Measurements from ENCODE around the gene DDX6. TPM values are rescaled to one million over a fixed set of nuclear protein-coding genes. Genes with fewer than 3 reads are reported as not detected.
"Not testable (repeated sequence)": the region's sequence is repeated elsewhere in the genome, so short reads cannot be mapped to it uniquely, and the experiment has no call there.

DDX6 gene
- total RNA-seq, 2 donors from 2014 or later, result 218 to 290 TPM

DNA sequence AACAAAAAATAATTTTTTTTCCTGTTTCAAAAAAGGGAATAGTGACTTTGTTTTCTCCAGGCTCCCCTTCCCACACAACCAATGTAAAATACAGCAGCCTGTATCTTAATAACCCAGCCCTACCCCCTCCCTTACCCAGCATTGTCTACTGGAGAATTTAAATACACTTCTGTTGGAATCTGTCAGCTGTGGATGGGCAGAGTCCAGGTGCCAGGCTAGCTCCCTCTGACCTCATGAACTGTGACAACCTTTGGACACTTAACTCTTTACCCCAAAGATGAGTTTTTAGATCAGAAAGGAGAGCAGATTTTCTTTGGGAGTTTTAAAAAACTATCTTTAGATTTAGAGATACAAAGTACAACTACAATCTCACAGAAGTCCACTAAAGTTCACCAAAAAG lies 42.9 kb downstream of the DDX6 start:
- Mint-ChIP-seq H3K4me3 (no peak overlapping the region), H3K36me3 (ENCODE audit: low read depth) (peaks cover 2% of the 10 kb centered on the region), H3K27me3 (no peaks in the 10 kb centered on the region), H3K27ac (no peak overlapping the region), H3K4me1 (no peaks in the 10 kb centered on the region)
- H3K9me3 ChIP-seq (ENCODE audit: control insufficient read depth, low read length, poor library complexity, severe bottlenecking), result no peaks in the 10 kb centered on the region
- DNase-seq (no peak), ATAC-seq (no peak)

DNA sequence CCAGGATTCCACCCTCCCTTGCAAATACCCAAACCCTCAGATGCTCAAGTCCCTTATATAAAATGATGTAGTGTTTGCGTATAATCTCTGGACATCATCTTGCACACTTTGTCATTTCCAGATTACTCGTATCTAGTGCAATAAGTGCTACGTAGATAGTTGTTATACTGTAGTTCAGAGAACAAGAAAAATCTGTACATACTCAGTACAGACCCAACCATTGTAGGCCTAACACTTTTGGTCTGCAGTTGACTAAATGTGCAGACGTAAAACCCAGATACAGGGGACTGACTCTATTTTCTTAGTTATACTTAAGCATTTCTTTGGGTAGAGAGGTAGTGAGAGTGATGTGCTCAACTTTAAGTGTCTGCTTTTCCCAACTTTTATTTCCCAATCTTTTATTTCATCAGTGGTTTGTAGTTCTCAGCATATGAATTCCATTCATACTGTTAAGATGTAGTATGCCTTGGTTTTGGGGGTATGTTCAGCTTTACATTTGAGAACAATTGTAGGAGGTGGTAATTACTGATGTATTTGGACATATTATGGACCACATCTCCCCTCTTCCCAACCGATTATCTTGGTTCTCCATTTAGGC lies 43.9 kb downstream of the DDX6 start:
- Mint-ChIP-seq H3K36me3 (ENCODE audit: low read depth) (peaks cover 2% of the 10 kb centered on the region), H3K27me3 (no peaks in the 10 kb centered on the region), H3K27ac (peak overlapping the region; percentile 8), H3K4me3 (no peak overlapping the region), H3K4me1 (no peaks in the 10 kb centered on the region)
- ATAC-seq (no peak), DNase-seq (no peak)
- no peaks in the 10 kb centered on the region for H3K9me3 ChIP-seq (ENCODE audit: control insufficient read depth, low read length, poor library complexity, severe bottlenecking)

GRCh38 chr11:118744046-118744445 lies 46.9 kb downstream of the DDX6 start:
- Mint-ChIP-seq H3K36me3 (ENCODE audit: low read depth) (no peaks in the 10 kb centered on the region), H3K4me3 (no peak overlapping the region), H3K27me3 (no peaks in the 10 kb centered on the region), H3K27ac (no peak overlapping the region), H3K4me1 (peaks cover 2% of the 10 kb centered on the region)
- ATAC-seq (no peak), DNase-seq (no peak)
- H3K9me3 ChIP-seq (ENCODE audit: control insufficient read depth, low read length, poor library complexity, severe bottlenecking), result no peaks in the 10 kb centered on the region

GRCh38 chr11:118742304-118742703 lies 48.7 kb downstream of the DDX6 start:
- Mint-ChIP-seq H3K36me3 (ENCODE audit: low read depth) (no peaks in the 10 kb centered on the region), H3K4me3 (no peak overlapping the region), H3K4me1 (peaks cover 2% of the 10 kb centered on the region), H3K27me3 (no peaks in the 10 kb centered on the region), H3K27ac (no peak overlapping the region)
- no peaks in the 10 kb centered on the region for H3K9me3 ChIP-seq (ENCODE audit: control insufficient read depth, low read length, poor library complexity, severe bottlenecking)
- ATAC-seq (no peak), DNase-seq (no peak)

DNA sequence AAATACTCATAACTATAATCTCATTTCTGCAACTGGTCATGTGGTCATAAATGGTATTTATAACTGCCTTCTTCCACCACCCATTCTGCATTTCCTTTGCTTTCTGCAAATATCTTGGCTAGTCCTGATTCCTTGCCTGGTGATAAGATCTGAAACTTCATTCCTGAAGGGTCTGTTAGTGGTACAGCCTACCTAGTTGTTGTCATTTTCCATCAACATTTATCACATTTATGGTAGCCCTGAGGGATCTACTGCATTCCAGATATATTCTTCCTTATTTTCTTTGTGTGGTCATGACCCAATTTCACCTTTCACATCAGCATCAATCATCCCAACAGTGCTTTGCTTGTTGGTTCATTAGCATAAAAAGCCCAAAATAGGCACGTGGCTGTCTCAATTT lies 50.1 kb downstream of the DDX6 start:
- Mint-ChIP-seq H3K27ac (no peak overlapping the region), H3K4me3 (no peak overlapping the region), H3K4me1 (peaks cover 2% of the 10 kb centered on the region), H3K27me3 (no peaks in the 10 kb centered on the region), H3K36me3 (ENCODE audit: low read depth) (no peaks in the 10 kb centered on the region)
- DNase-seq (no peak), ATAC-seq (no peak)
- no peaks in the 10 kb centered on the region for H3K9me3 ChIP-seq (ENCODE audit: control insufficient read depth, low read length, poor library complexity, severe bottlenecking)

- no peaks in the 10 kb centered on the region for H3K9me3 ChIP-seq (ENCODE audit: control insufficient read depth, low read length, poor library complexity, severe bottlenecking)
- Mint-ChIP-seq H3K27me3 (peaks cover 13% of the 10 kb centered on the region), H3K4me3 (no peak overlapping the region), H3K36me3 (ENCODE audit: low read depth) (peaks cover 6% of the 10 kb centered on the region), H3K4me1 (peaks cover 3% of the 10 kb centered on the region), H3K27ac (no peak overlapping the region)
- DNase-seq (no peak), ATAC-seq (no peak)
These were observed 55.8 kb downstream of the DDX6 start for GRCh38 chr11:118735203-118735602.

DNA sequence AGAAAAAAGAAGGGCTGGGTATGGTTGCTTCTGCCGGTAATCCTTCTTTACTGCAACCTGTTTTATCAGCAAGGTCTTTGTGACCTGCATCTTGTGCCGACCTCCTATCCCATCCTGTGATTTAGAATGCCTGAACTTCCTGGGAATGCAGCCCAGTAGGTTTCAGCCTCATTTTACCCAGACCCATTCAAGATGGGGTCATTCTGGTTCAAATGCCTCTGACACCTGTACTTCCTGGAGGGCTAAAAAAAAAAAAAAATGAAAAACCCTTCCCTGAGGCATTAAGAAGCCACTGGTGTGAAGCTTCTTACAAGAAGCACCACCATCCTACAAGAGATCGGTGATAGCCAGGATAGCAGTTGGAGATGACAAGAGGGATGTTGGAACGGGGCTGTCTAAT lies 56.9 kb downstream of the DDX6 start:
- Mint-ChIP-seq H3K27ac (no peak overlapping the region), H3K27me3 (peaks cover 18% of the 10 kb centered on the region), H3K36me3 (ENCODE audit: low read depth) (peaks cover 8% of the 10 kb centered on the region), H3K4me3 (no peak overlapping the region), H3K4me1 (peaks cover 6% of the 10 kb centered on the region)
- H3K9me3 ChIP-seq (ENCODE audit: control insufficient read depth, low read length, poor library complexity, severe bottlenecking), result no peaks in the 10 kb centered on the region
- DNase-seq (no peak), ATAC-seq (no peak)

GRCh38 chr11:118729753-118730152 lies 61.2 kb downstream of the DDX6 start:
- H3K27me3 Mint-ChIP-seq, result peaks cover 30% of the 10 kb centered on the region
- H3K36me3 Mint-ChIP-seq (ENCODE audit: low read depth); H3K4me1 Mint-ChIP-seq; ATAC-seq; H3K9me3 ChIP-seq (ENCODE audit: control insufficient read depth, low read length, poor library complexity, severe bottlenecking); DNase-seq; H3K4me3 Mint-ChIP-seq; H3K27ac Mint-ChIP-seq: not testable (repeated sequence)

GRCh38 chr11:118728112-118728511 lies 62.9 kb downstream of the DDX6 start:
- not testable (repeated sequence) for H3K9me3 ChIP-seq (ENCODE audit: control insufficient read depth, low read length, poor library complexity, severe bottlenecking); H3K4me1 Mint-ChIP-seq; H3K4me3 Mint-ChIP-seq; ATAC-seq; H3K36me3 Mint-ChIP-seq (ENCODE audit: low read depth); H3K27ac Mint-ChIP-seq; DNase-seq
- H3K27me3 Mint-ChIP-seq, result peaks cover 30% of the 10 kb centered on the region

GRCh38 chr11:118727721-118728066 lies 63.3 kb downstream of the DDX6 start:
- not testable (repeated sequence) for ATAC-seq; H3K9me3 ChIP-seq (ENCODE audit: control insufficient read depth, low read length, poor library complexity, severe bottlenecking); H3K4me3 Mint-ChIP-seq; H3K27ac Mint-ChIP-seq; H3K4me1 Mint-ChIP-seq; H3K36me3 Mint-ChIP-seq (ENCODE audit: low read depth); DNase-seq
- peaks cover 30% of the 10 kb centered on the region for H3K27me3 Mint-ChIP-seq

DNA sequence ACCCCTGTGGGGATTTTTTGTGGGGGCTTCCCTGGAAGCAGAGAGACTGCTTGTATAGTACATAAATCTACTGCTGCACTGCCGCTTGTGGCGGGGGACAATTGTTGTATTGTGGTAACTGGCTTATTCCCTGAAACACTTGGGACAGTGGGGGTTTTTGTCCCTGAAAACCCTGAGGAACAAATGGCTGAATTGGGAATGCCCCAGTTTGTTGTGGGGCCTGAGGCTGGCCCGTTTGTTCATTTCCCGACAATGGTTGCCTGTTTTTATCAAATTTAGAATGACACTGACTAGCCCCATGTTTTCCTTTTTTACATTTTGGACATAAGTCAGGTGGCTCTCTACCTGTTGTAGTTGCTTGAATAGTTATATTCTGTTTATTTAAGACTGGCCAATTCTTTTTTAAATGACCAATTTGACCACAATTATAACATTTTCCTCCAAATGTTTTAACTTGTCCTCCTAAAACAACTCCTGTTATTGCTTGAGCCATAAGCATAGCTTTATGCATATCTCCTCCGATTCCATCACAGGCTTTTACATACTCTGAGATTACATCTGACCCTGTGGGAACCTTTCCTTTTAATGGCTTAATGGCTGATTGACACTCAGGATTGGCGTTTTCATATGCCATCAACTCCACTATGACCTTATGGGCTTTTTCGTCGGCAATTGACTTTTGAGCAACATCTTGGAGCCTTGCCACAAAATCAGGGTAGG lies 63.8 kb downstream of the DDX6 start:
- H3K27me3 Mint-ChIP-seq, result peaks cover 30% of the 10 kb centered on the region
- not testable (repeated sequence) for ATAC-seq; DNase-seq; H3K27ac Mint-ChIP-seq; H3K9me3 ChIP-seq (ENCODE audit: control insufficient read depth, low read length, poor library complexity, severe bottlenecking); H3K36me3 Mint-ChIP-seq (ENCODE audit: low read depth); H3K4me3 Mint-ChIP-seq; H3K4me1 Mint-ChIP-seq

- peaks cover 19% of the 10 kb centered on the region for H3K4me1 Mint-ChIP-seq
- not testable (repeated sequence) for ATAC-seq; H3K27ac Mint-ChIP-seq; H3K9me3 ChIP-seq (ENCODE audit: control insufficient read depth, low read length, poor library complexity, severe bottlenecking); H3K27me3 Mint-ChIP-seq; DNase-seq; H3K36me3 Mint-ChIP-seq (ENCODE audit: low read depth); H3K4me3 Mint-ChIP-seq
These were observed 69.4 kb downstream of the DDX6 start for GRCh38 chr11:118721478-118722015.

DNA sequence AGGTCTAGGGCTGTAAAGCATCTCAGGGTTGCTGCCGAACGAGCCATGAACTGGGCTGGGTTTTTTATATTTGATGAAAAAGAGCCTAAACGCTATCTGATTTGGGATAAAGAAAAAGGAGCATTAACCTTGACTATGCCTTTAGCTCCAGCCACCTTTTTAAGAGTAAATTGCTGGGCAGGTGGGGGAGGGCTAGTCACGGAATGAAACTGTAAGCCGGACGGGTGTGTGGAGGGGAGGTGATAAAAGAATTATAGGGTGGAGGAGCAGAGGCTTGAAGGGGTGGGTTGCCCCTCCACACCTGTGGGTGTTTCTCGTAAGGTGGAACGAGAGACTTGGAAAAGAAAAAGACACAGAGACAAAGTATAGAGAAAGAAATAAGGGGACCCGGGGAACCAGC lies 70.2 kb downstream of the DDX6 start:
- ATAC-seq; DNase-seq; H3K9me3 ChIP-seq (ENCODE audit: control insufficient read depth, low read length, poor library complexity, severe bottlenecking); H3K27me3 Mint-ChIP-seq; H3K27ac Mint-ChIP-seq; H3K36me3 Mint-ChIP-seq (ENCODE audit: low read depth); H3K4me3 Mint-ChIP-seq: not testable (repeated sequence)
- peaks cover 19% of the 10 kb centered on the region for H3K4me1 Mint-ChIP-seq

DNA sequence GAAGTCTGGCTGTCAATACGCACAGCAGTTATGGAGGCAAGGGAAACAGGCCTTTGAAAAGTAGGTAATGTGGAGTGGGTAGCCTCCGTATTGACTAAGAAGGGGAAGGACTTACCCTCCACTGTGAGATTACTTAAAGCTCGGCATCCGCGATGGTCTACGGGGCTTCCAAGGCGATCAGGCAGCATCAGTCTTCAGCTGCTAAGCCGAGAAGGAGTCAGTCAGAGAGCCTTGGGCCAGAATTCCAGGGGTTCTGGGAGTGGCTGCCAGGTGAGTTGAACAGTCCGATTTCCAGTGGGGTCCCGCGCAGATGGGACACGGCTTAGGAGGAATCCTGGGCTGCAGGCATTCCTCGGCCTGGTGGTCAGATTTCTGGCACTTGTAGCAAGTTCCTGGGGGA lies 70.9 kb downstream of the DDX6 start:
- not testable (repeated sequence) for H3K9me3 ChIP-seq (ENCODE audit: control insufficient read depth, low read length, poor library complexity, severe bottlenecking); DNase-seq; H3K4me3 Mint-ChIP-seq; H3K36me3 Mint-ChIP-seq (ENCODE audit: low read depth); ATAC-seq; H3K27me3 Mint-ChIP-seq
- Mint-ChIP-seq H3K27ac (peak overlapping the region; percentile 51), H3K4me1 (peaks cover 19% of the 10 kb centered on the region)
